ENCODE measurements around the gene CHGA. TPM values are rescaled to one million over a fixed set of nuclear protein-coding genes. Genes with fewer than 3 reads are reported as not detected.

CHGA gene
- total RNA-seq, 1 experiment from 2014 or later = not detected

GRCh38 chr14:92934196-92935085 lies 11.5 kb downstream of the CHGA start:
- Histone ChIP-seq H3K9me3 (ENCODE audit: control insufficient read depth in 1 of 2, insufficient read depth in 1 of 2, low read depth in 1 of 2, low read length in 2 of 2) (no peaks in the 10 kb centered on the region), H3K27ac (ENCODE audit: low read depth, low read length) (no peak overlapping the region), H3K4me1 (ENCODE audit: control insufficient read depth in 1 of 2, insufficient read depth in 2 of 2, low read length in 2 of 2) (peaks cover 7 to 17% of the 10 kb centered on the region in 2 experiments; a peak in 3 of 4 replicates), H2AFZ (ENCODE audit: low read depth, low read length, poor library complexity, severe bottlenecking) (no peak overlapping the region), H4K20me1 (ENCODE audit: insufficient read depth) (no peaks in the 10 kb centered on the region), H3K36me3 (ENCODE audit: control insufficient read depth in 1 of 2, insufficient read depth in 2 of 2, low read length in 2 of 2) (no peaks in the 10 kb centered on the region), H3K4me3 (replicated peaks in 1 of 2; ENCODE audit: low read depth in 1 of 2, low read length in 2 of 2) (no peak overlapping the region), H3K4me2 (ENCODE audit: low read length) (no peak overlapping the region), H3K27me3 (ENCODE audit: insufficient read depth, low read length) (no peaks in the 10 kb centered on the region), H3K9ac (ENCODE audit: low read length) (no peak overlapping the region), H3K9me2 (ENCODE audit: insufficient read depth) (no peaks in the 10 kb centered on the region), H3K79me2 (ENCODE audit: insufficient read depth, low read length) (no peaks in the 10 kb centered on the region)
- BruUV-seq (replicated peaks) = no TSS peak
- CTCF ChIA-PET = no interaction called here
- TF ChIP-seq MAX (IDR thresholded peaks at IDR 0.05) = no peak
- no peak for TF ChIP-seq FOSL1 (IDR thresholded peaks at IDR 0.05; ENCODE audit: low read depth)
- TF ChIP-seq POLR2A (IDR thresholded peaks at IDR 0.05; ENCODE audit: borderline replicate concordance, extremely low read depth, insufficient read depth, insufficient read length) = no peak
- no peak for TF ChIP-seq POLR2AphosphoS5 (IDR thresholded peaks at IDR 0.05; ENCODE audit: low read depth, low read length)
- no peak for TF ChIP-seq ELF1 (IDR thresholded peaks at IDR 0.05; ENCODE audit: borderline replicate concordance, low read depth)
- no peak for DNase-seq (ENCODE audit: low read depth, low spot score)
- no peak for ATAC-seq
- RAD21 ChIA-PET (ENCODE audit: low non-redundant PET in 1 of 2, low total read pairs in 2 of 2, uncharacterized antibody in 2 of 2, unreplicated experiment in 2 of 2) = no interaction called here
- intact Hi-C loops (cut with micrococcal nuclease) = no loop called here
- POLR2A ChIA-PET = no interaction called here

- DNase-seq (ENCODE audit: low read depth, low spot score) (no peak), ATAC-seq (no peak)
- TF ChIP-seq FOSL1 (IDR thresholded peaks at IDR 0.05; ENCODE audit: low read depth) = no peak
- no peak for TF ChIP-seq POLR2A (IDR thresholded peaks at IDR 0.05; ENCODE audit: borderline replicate concordance, extremely low read depth, insufficient read depth, insufficient read length)
- TF ChIP-seq SRF (IDR thresholded peaks at IDR 0.05; ENCODE audit: low read depth) = no peak
- TF ChIP-seq SIN3A (IDR thresholded peaks at IDR 0.05; ENCODE audit: low read depth) = no peak
- no peak for TF ChIP-seq TCF7L2 (IDR thresholded peaks at IDR 0.05; ENCODE audit: borderline replicate concordance, extremely low read depth, insufficient read depth, insufficient read length)
- TF ChIP-seq SP1 (IDR thresholded peaks at IDR 0.05; ENCODE audit: low read depth) = no peak
- TF ChIP-seq ZNF274 (IDR thresholded peaks at IDR 0.05; ENCODE audit: low read depth, low read length) = no peak
- no peak for TF ChIP-seq POLR2AphosphoS5 (IDR thresholded peaks at IDR 0.05; ENCODE audit: low read depth, low read length)
- no peak for TF ChIP-seq CTCF (IDR thresholded peaks at IDR 0.05 in 2 of 3, conservative IDR thresholded peaks at IDR 0.05 in 1 of 3; ENCODE audit: borderline replicate concordance in 1 of 3, insufficient read depth in 1 of 3, low read depth in 2 of 3, low read length in 2 of 3)
- Histone ChIP-seq H3K4me3 (replicated peaks in 1 of 2; ENCODE audit: low read depth in 1 of 2, low read length in 2 of 2) (no peak overlapping the region), H3K36me3 (ENCODE audit: control insufficient read depth in 1 of 2, insufficient read depth in 2 of 2, low read length in 2 of 2) (no peaks in the 10 kb centered on the region), H3K27ac (ENCODE audit: low read depth, low read length) (no peak overlapping the region), H3K4me1 (ENCODE audit: control insufficient read depth in 1 of 2, insufficient read depth in 2 of 2, low read length in 2 of 2) (peaks cover 7 to 17% of the 10 kb centered on the region in 2 experiments; a peak in 3 of 4 replicates), H3K9me3 (ENCODE audit: control insufficient read depth in 1 of 2, insufficient read depth in 1 of 2, low read depth in 1 of 2, low read length in 2 of 2) (no peaks in the 10 kb centered on the region), H4K20me1 (ENCODE audit: insufficient read depth) (no peaks in the 10 kb centered on the region), H2AFZ (ENCODE audit: low read depth, low read length, poor library complexity, severe bottlenecking) (no peak overlapping the region), H3K4me2 (ENCODE audit: low read length) (no peak overlapping the region), H3K27me3 (ENCODE audit: insufficient read depth, low read length) (no peaks in the 10 kb centered on the region), H3K79me2 (ENCODE audit: insufficient read depth, low read length) (no peaks in the 10 kb centered on the region), H3K9ac (ENCODE audit: low read length) (no peak overlapping the region), H3K9me2 (ENCODE audit: insufficient read depth) (no peaks in the 10 kb centered on the region)
- no TSS peak for BruUV-seq (replicated peaks)
- intact Hi-C loops (cut with micrococcal nuclease) = no loop called here
- POLR2A ChIA-PET = no interaction called here
- CTCF ChIA-PET = no interaction called here
- RAD21 ChIA-PET (ENCODE audit: low non-redundant PET in 1 of 2, low total read pairs in 2 of 2, uncharacterized antibody in 2 of 2, unreplicated experiment in 2 of 2) = no interaction called here
These were observed 12.5 kb downstream of the CHGA start for GRCh38 chr14:92935446-92935845.

Measured in HCT116 (cell line).